Endothelial cell (in vitro differentiated cells): ENCODE measurements around the gene INSYN2A. TPM values are rescaled to one million over a fixed set of nuclear protein-coding genes. Genes with fewer than 3 reads are reported as not detected.

ENCODE experiments used
- DNase-seq: peaks from one replicate; pipeline ENCODE4 v3.0.0; 2021; ENCODE audit warnings: low spot score
- H3K27ac Mint-ChIP-seq: one replicate; pipeline ENCODE4 v1.8.0; 2021; ENCODE audit warnings: mixed read lengths, inconsistent platforms; ENCODE audit not compliant: unreplicated experiment
- H3K27me3 Mint-ChIP-seq: one replicate; pipeline ENCODE4 v1.8.0; 2021; ENCODE audit warnings: mild to moderate bottlenecking, moderate library complexity, mixed read lengths, inconsistent platforms; ENCODE audit not compliant: unreplicated experiment
- H3K36me3 Mint-ChIP-seq: one replicate; pipeline ENCODE4 v1.8.0; 2021; ENCODE audit warnings: mild to moderate bottlenecking, low read depth, mixed read lengths, inconsistent platforms; ENCODE audit not compliant: unreplicated experiment
- H3K4me1 Mint-ChIP-seq: one replicate; pipeline ENCODE4 v1.8.0; 2021; ENCODE audit warnings: mild to moderate bottlenecking, mixed read lengths, inconsistent platforms; ENCODE audit not compliant: unreplicated experiment
- H3K4me3 Mint-ChIP-seq: one replicate; pipeline ENCODE4 v1.8.0; 2021; ENCODE audit warnings: mild to moderate bottlenecking, mixed read lengths, inconsistent platforms; ENCODE audit not compliant: unreplicated experiment
- H3K9me3 Mint-ChIP-seq: one replicate; pipeline ENCODE4 v1.8.0; 2021; ENCODE audit warnings: mixed read lengths, inconsistent platforms; ENCODE audit not compliant: unreplicated experiment
- total RNA-seq: library from RNA; stranded (reverse); fragmentation: NEBNext Ultra II Directional; extraction: Animal tissue kit (Norgen Biotek cat#: 25700); gene quantifications from one replicate; pipeline ENCODE4 v1.2.1, GENCODE V29; 2021; ENCODE audit not compliant: unreplicated experiment
- TF ChIP-seq, protein P1 (sequence below): fragments of 200-600 bp; sonication (generic); IDR thresholded peaks from one replicate; pipeline ENCODE4 v1.5.0; 2021; ENCODE audit warnings: antibody characterized with exemption; ENCODE audit not compliant: unreplicated experiment

INSYN2A gene
- total RNA-seq, 1 donor from 2014 or later = 1.7 TPM

DNA sequence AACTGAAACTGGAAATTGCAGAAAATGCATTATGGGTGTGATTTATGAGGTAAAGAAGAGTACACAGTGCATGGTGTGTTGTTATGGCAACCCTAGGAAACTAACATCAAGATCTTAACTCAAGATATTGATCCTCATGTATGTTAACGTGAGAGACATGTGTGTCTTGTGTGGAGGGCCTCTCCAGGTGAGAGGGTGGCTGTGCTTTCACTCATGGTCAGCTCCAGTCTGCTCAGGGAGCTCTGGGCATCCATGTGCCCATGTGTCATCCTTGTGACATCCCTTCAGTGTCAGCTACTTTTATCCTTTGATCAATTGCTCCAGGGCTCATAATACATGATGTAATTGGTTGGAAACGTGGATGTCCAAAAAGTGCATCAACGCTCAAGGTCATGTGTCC lies 24.9 kb upstream of the INSYN2A start:
- TF ChIP-seq, protein P1, sequence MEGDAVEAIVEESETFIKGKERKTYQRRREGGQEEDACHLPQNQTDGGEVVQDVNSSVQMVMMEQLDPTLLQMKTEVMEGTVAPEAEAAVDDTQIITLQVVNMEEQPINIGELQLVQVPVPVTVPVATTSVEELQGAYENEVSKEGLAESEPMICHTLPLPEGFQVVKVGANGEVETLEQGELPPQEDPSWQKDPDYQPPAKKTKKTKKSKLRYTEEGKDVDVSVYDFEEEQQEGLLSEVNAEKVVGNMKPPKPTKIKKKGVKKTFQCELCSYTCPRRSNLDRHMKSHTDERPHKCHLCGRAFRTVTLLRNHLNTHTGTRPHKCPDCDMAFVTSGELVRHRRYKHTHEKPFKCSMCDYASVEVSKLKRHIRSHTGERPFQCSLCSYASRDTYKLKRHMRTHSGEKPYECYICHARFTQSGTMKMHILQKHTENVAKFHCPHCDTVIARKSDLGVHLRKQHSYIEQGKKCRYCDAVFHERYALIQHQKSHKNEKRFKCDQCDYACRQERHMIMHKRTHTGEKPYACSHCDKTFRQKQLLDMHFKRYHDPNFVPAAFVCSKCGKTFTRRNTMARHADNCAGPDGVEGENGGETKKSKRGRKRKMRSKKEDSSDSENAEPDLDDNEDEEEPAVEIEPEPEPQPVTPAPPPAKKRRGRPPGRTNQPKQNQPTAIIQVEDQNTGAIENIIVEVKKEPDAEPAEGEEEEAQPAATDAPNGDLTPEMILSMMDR = no peak
- Mint-ChIP-seq H3K36me3 (peaks cover 7% of the 10 kb centered on the region), H3K9me3 (peaks cover 4% of the 10 kb centered on the region), H3K4me3 (no peak overlapping the region), H3K4me1 (peaks cover 9% of the 10 kb centered on the region), H3K27ac (no peak overlapping the region), H3K27me3 (no peaks in the 10 kb centered on the region)
- no peak for DNase-seq

DNA sequence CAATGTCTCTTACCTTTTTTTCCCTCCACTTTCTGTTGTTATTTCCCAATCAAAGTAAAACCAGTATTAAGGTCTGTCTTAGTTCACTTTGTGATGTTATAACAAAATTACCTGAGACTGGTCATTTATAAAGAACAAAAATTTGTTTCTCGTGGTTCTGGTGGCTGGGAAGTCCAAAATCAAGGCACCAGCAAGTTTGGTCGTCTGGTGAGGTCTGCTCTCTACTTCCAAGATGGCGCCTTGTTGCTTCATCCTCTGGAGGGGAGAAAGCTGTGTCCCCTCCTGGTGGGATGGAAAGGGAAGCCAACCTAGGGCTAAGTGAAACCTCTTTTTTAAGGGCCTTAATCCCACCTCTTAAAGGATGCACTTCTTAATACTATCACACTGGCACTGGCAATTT lies 22.3 kb upstream of the INSYN2A start:
- Mint-ChIP-seq H3K27me3 (peaks cover 2% of the 10 kb centered on the region), H3K36me3 (peaks cover 4% of the 10 kb centered on the region), H3K4me1 (peaks cover 31% of the 10 kb centered on the region)

DNA sequence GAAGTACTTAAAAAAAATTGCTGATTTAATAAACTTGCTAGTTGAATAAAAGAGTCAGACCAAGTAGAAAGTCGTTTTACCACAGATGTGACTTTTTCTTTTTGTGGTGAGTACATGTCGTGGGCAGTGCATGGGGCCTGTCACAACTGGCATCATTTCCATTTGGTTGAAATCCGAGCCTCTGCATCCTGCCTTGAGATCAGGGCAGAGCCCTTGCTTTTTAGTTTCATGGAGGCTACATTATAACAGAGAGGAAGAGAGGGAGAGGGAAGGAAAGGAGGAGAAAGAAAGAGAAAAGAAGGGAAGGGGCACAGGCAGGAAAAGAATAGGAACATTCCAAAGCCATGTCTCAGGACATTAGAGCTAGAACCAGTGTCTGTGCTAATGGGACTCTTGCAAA lies 20.4 kb upstream of the INSYN2A start:
- Mint-ChIP-seq H3K4me3 (no peak overlapping the region), H3K4me1 (peaks cover 50% of the 10 kb centered on the region), H3K27ac (peak overlapping the region; percentile 79), H3K9me3 (peaks cover 4% of the 10 kb centered on the region), H3K36me3 (peaks cover 4% of the 10 kb centered on the region), H3K27me3 (peaks cover 4% of the 10 kb centered on the region)
- TF ChIP-seq, protein P1 = no peak
- DNase-seq = no peak

More for the DNA sequence above, 22.3 kb upstream of the INSYN2A start:
- Mint-ChIP-seq H3K9me3 (peaks cover 4% of the 10 kb centered on the region), H3K4me3 (no peak overlapping the region), H3K27ac (no peak overlapping the region)
- DNase-seq = no peak
- TF ChIP-seq, protein P1 = no peak

DNA sequence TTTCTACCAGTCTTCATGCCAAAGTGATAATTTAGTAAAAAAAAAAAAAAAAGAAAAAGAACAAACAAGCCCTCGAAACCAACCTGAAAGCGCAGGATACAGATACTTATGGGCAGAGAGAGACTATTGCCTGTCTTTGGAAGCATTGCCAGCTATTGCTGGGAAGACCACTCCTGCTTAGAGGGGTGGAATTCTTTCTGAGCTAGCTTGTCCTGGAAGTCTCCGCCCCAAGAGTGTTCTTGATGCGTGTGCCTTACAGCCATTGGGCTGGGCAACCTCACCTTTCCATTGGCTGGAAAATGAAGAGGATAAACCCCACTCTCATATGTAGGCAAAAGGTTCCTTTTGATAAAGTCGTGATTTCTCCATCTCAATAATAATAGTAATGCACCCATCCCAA lies 19.9 kb upstream of the INSYN2A start:
- peak overlapping the region; percentile 8 for H3K4me3 Mint-ChIP-seq
- DNase-seq = no peak
- H3K4me1 Mint-ChIP-seq = peaks cover 55% of the 10 kb centered on the region
- no peak overlapping the region for H3K27ac Mint-ChIP-seq
- peaks cover 4% of the 10 kb centered on the region for H3K27me3 Mint-ChIP-seq
- TF ChIP-seq, protein P1 = no peak
- H3K9me3 Mint-ChIP-seq = peaks cover 4% of the 10 kb centered on the region
- peaks cover 4% of the 10 kb centered on the region for H3K36me3 Mint-ChIP-seq

DNA sequence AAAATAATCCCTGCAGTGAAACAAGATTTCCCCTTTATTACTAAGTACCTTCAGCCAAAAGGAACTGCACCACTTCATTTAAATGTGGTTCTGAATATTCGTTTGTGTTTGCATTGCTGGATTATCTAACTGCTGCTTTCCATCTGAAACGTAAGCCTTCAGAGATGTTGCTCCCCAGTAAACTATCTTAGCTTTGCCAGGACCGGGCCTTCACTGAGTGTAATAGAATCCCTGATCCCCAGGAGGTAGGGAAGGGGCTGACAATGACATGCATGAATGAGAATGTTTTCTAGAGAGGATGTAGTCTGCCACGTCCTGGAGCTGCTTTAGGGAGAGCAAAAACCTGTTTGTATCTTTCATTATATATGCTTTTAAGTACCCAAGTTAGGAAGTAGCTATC lies 19.5 kb upstream of the INSYN2A start:
- peaks cover 4% of the 10 kb centered on the region for H3K27me3 Mint-ChIP-seq
- H3K9me3 Mint-ChIP-seq = peaks cover 4% of the 10 kb centered on the region
- H3K27ac Mint-ChIP-seq = peak overlapping the region; percentile 40
- DNase-seq = no peak
- peaks cover 4% of the 10 kb centered on the region for H3K36me3 Mint-ChIP-seq
- TF ChIP-seq, protein P1 = no peak
- no peak overlapping the region for H3K4me3 Mint-ChIP-seq
- peaks cover 59% of the 10 kb centered on the region for H3K4me1 Mint-ChIP-seq
